Measurements from ENCODE around the gene KCNK7. TPM values are rescaled to one million over a fixed set of nuclear protein-coding genes. Genes with fewer than 3 reads are reported as not detected.

The KCNK7 gene
- total RNA-seq, 6 donors from 2014 or later = 0.59 to 3.7 (median 1.7) TPM; not detected in 1

- DNase-seq = no peak
- TF ChIP-seq EP300 (IDR thresholded peaks at IDR 0.05) = no peak
- no peak for TF ChIP-seq CTCF (IDR thresholded peaks at IDR 0.05)
- TF ChIP-seq POLR2AphosphoS5 (IDR thresholded peaks at IDR 0.05) = no peak
- TF ChIP-seq POLR2A (IDR thresholded peaks at IDR 0.05) = no peak
- 93 to 100% methylated on average over 3 to 5 of the region's 6 CpGs for WGBS, 2 donors
- Histone ChIP-seq H3K4me1 (peaks cover 7 to 12% (median 11%) of the 10 kb centered on the region in 4 donors), H3K36me3 (peaks cover 18 to 75% (median 62%) of the 10 kb centered on the region in 4 donors), H3K27ac (no peak overlapping the region), H3K9me3 (no peaks in the 10 kb centered on the region), H3K4me3 (no peak overlapping the region), H3K27me3 (no peaks in the 10 kb centered on the region)
- ATAC-seq (ENCODE audit: low FRiP score in 2 of 2) = no peak
Measured at GRCh38 chr11:65599955-65600246, 4.3 kb upstream of the KCNK7 start.

GRCh38 chr11:65599216-65599954 is 3.8 kb upstream of the KCNK7 start:
- Histone ChIP-seq H3K9me3 (no peaks in the 10 kb centered on the region), H3K36me3 (peaks cover 13 to 70% (median 57%) of the 10 kb centered on the region in 4 donors), H3K4me3 (no peak overlapping the region), H3K27me3 (no peaks in the 10 kb centered on the region), H3K4me1 (peaks cover 7 to 14% (median 11%) of the 10 kb centered on the region in 4 donors), H3K27ac (no peak overlapping the region)
- DNase-seq (peak in 1 of 2 donors; percentile 84), ATAC-seq (ENCODE audit: low FRiP score in 2 of 2) (no peak)
- no peak for TF ChIP-seq EP300 (IDR thresholded peaks at IDR 0.05)
- no peak for TF ChIP-seq POLR2A (IDR thresholded peaks at IDR 0.05)
- no peak for TF ChIP-seq CTCF (IDR thresholded peaks at IDR 0.05)
- no peak for TF ChIP-seq POLR2AphosphoS5 (IDR thresholded peaks at IDR 0.05)
- 91% methylated on average over 17 to 49 of the region's 49 CpGs for WGBS, 2 donors

GRCh38 chr11:65598258-65598699 is 2.7 kb upstream of the KCNK7 start:
- ATAC-seq (ENCODE audit: low FRiP score in 2 of 2) = no peak

GRCh38 chr11:65596520-65596919 is 920 bp upstream of the KCNK7 start:
- H3K4me3 ChIP-seq = no peak overlapping the region
- peaks cover 10 to 37% (median 19%) of the 10 kb centered on the region in 4 donors for H3K4me1 ChIP-seq
- no peaks in the 10 kb centered on the region for H3K9me3 ChIP-seq
- TF ChIP-seq CTCF (IDR thresholded peaks at IDR 0.05) (no peak), POLR2A (IDR thresholded peaks at IDR 0.05) (no peak), EP300 (IDR thresholded peaks at IDR 0.05) (no peak), POLR2AphosphoS5 (IDR thresholded peaks at IDR 0.05) (no peak)
- no peak for DNase-seq
- ATAC-seq (ENCODE audit: low FRiP score in 2 of 2) = no peak
- 82 to 100% methylated on average over 2 to 6 of the region's 6 CpGs for WGBS, 2 donors
- peak overlapping the region in 1 of 4 donors; percentile 1 for H3K27ac ChIP-seq
- peaks cover 9 to 65% (median 42%) of the 10 kb centered on the region in 4 donors for H3K36me3 ChIP-seq
- H3K27me3 ChIP-seq = no peaks in the 10 kb centered on the region

More at GRCh38 chr11:65598258-65598699, 2.7 kb upstream of the KCNK7 start:
- Histone ChIP-seq H3K4me1 (peaks cover 10 to 19% (median 14%) of the 10 kb centered on the region in 4 donors), H3K27ac (no peak overlapping the region), H3K9me3 (no peaks in the 10 kb centered on the region), H3K4me3 (no peak overlapping the region), H3K27me3 (no peaks in the 10 kb centered on the region), H3K36me3 (peaks cover 12 to 63% (median 47%) of the 10 kb centered on the region in 4 donors)
- 94 to 95% methylated on average over 12 to 16 of the region's 16 CpGs for WGBS, 2 donors
- TF ChIP-seq POLR2AphosphoS5 (IDR thresholded peaks at IDR 0.05) (no peak), EP300 (IDR thresholded peaks at IDR 0.05) (no peak)
- peak in 1 of 2 donors; percentile 71 for DNase-seq

GRCh38 chr11:65595131-65595530 is 469 bp downstream of the KCNK7 start:
- DNase-seq (peak in 1 of 2 donors; percentile 72), ATAC-seq (ENCODE audit: low FRiP score in 2 of 2) (no peak)
- Histone ChIP-seq H3K36me3 (peaks cover 9 to 65% (median 46%) of the 10 kb centered on the region in 4 donors), H3K9me3 (no peaks in the 10 kb centered on the region), H3K4me1 (peaks cover 10 to 39% (median 19%) of the 10 kb centered on the region in 4 donors), H3K4me3 (no peak overlapping the region), H3K27me3 (no peaks in the 10 kb centered on the region), H3K27ac (peak overlapping the region in 2 of 4 donors; percentile 1 to 38)
- 94% methylated on average over 3 of the region's 3 CpGs; no CpG with 5 or more reads in 1 of the 2 donors for WGBS, 2 donors
- TF ChIP-seq EP300 (IDR thresholded peaks at IDR 0.05) (no peak), POLR2AphosphoS5 (IDR thresholded peaks at IDR 0.05) (no peak), POLR2A (IDR thresholded peaks at IDR 0.05) (no peak), CTCF (IDR thresholded peaks at IDR 0.05) (no peak)
